NB4 (cell line): ENCODE measurements around the gene POLR3B.

ENCODE experiments used
- DNase-seq: peaks from one replicate; pipeline ENCODE4 v3.0.0; 2010; ENCODE audit warnings: low read depth
- H3K4me3 ChIP-seq: one replicate; pipeline ENCODE4 v1.5.1; 2011; ENCODE audit warnings: mild to moderate bottlenecking, low read depth, low read length, moderate library complexity
- CTCF ChIP-seq: IDR thresholded peaks from one replicate; pipeline ENCODE4 v1.5.1; 2012; ENCODE audit warnings: low read depth, low read length
- MAX ChIP-seq: IDR thresholded peaks from 2 replicates; pipeline ENCODE4 v1.6.1; 2011; ENCODE audit warnings: low read depth, low read length
- MYC ChIP-seq: IDR thresholded peaks from 2 replicates; pipeline ENCODE4 v1.6.1; 2011; ENCODE audit warnings: low read depth, low read length
- POLR2A ChIP-seq: IDR thresholded peaks from 2 replicates; pipeline ENCODE4 v1.6.1; 2011; ENCODE audit warnings: mild to moderate bottlenecking; ENCODE audit not compliant: insufficient read length; ENCODE audit errors: extremely low read depth

Gene POLR3B

GRCh38 chr12:106519607-106520021 lies 162.1 kb downstream of the POLR3B start:
- no peak overlapping the region for H3K4me3 ChIP-seq
- TF ChIP-seq POLR2A: no peak
- TF ChIP-seq CTCF: no peak
- TF ChIP-seq MYC: no peak
- TF ChIP-seq MAX: no peak
- DNase-seq: no peak

GRCh38 chr12:106521901-106522300 lies 164.4 kb downstream of the POLR3B start:
- TF ChIP-seq CTCF (no peak), MYC (no peak), MAX (no peak), POLR2A (no peak)
- no peak for DNase-seq
- no peak overlapping the region for H3K4me3 ChIP-seq

- TF ChIP-seq CTCF (no peak), MYC (no peak), MAX (no peak), POLR2A (no peak)
- H3K4me3 ChIP-seq: no peak overlapping the region
- DNase-seq: peak; percentile 14
These were observed 165.2 kb downstream of the POLR3B start for GRCh38 chr12:106522708-106523107.

GRCh38 chr12:106527356-106527755 lies 169.8 kb downstream of the POLR3B start:
- H3K4me3 ChIP-seq: no peak overlapping the region
- TF ChIP-seq CTCF (no peak), MYC (no peak), POLR2A (no peak), MAX (no peak)
- DNase-seq: no peak

GRCh38 chr12:106541201-106541600 lies 183.7 kb downstream of the POLR3B start:
- TF ChIP-seq CTCF: no peak
- TF ChIP-seq MAX: no peak
- no peak for TF ChIP-seq POLR2A
- no peak for TF ChIP-seq MYC
- no peak overlapping the region for H3K4me3 ChIP-seq
- no peak for DNase-seq

GRCh38 chr12:106551410-106551809 lies 193.9 kb downstream of the POLR3B start:
- TF ChIP-seq POLR2A: no peak
- TF ChIP-seq MAX: no peak
- no peak for TF ChIP-seq MYC
- TF ChIP-seq CTCF: no peak
- no peak overlapping the region for H3K4me3 ChIP-seq
- no peak for DNase-seq
